ENCODE measurements around the gene GIT2. TPM values are rescaled to one million over a fixed set of nuclear protein-coding genes. Genes with fewer than 3 reads are reported as not detected.

GIT2 gene
- total RNA-seq, 1 experiment from 2014 or later: 76.3 TPM

- no peaks in the 10 kb centered on the region for H3K27me3 ChIP-seq (ENCODE audit: low read length)
- H3K9ac ChIP-seq (ENCODE audit: low read length): no peak overlapping the region
- no peaks in the 10 kb centered on the region for H3K79me2 ChIP-seq (ENCODE audit: low read length)
- H3K4me2 ChIP-seq (ENCODE audit: low read depth, low read length, poor library complexity, severe bottlenecking): no peak overlapping the region
- no peaks in the 10 kb centered on the region for H3K4me1 ChIP-seq (ENCODE audit: low read length)
- no peak overlapping the region for H3K27ac ChIP-seq (ENCODE audit: low read length)
- no peaks in the 10 kb centered on the region for H3K9me3 ChIP-seq (ENCODE audit: low read length)
- H4K20me1 ChIP-seq (ENCODE audit: insufficient read depth, low read depth, low read length): no peaks in the 10 kb centered on the region
- no peaks in the 10 kb centered on the region for H3K9me2 ChIP-seq (replicated peaks; ENCODE audit: insufficient read depth, low read length)
- H3K36me3 ChIP-seq (ENCODE audit: insufficient read depth, low read length): peaks cover 39% of the 10 kb centered on the region
- no peak for DNase-seq
- no peak overlapping the region for H3K4me3 ChIP-seq (ENCODE audit: low read length)
- H2AFZ ChIP-seq (ENCODE audit: low read length): no peak overlapping the region
Measured at GRCh38 chr12:109966546-109966945, 29.6 kb downstream of the GIT2 start.

- Histone ChIP-seq H3K9me3 (ENCODE audit: low read length) (no peaks in the 10 kb centered on the region), H3K9me2 (replicated peaks; ENCODE audit: insufficient read depth, low read length) (no peaks in the 10 kb centered on the region), H3K27ac (ENCODE audit: low read length) (no peak overlapping the region), H3K9ac (ENCODE audit: low read length) (no peak overlapping the region), H2AFZ (ENCODE audit: low read length) (no peak overlapping the region), H3K36me3 (ENCODE audit: insufficient read depth, low read length) (peaks cover 49% of the 10 kb centered on the region), H3K79me2 (ENCODE audit: low read length) (no peaks in the 10 kb centered on the region), H3K4me3 (ENCODE audit: low read length) (no peak overlapping the region), H4K20me1 (ENCODE audit: insufficient read depth, low read depth, low read length) (no peaks in the 10 kb centered on the region), H3K27me3 (ENCODE audit: low read length) (no peaks in the 10 kb centered on the region), H3K4me2 (ENCODE audit: low read depth, low read length, poor library complexity, severe bottlenecking) (no peak overlapping the region), H3K4me1 (ENCODE audit: low read length) (no peaks in the 10 kb centered on the region)
- DNase-seq: no peak
Measured at GRCh38 chr12:109963743-109964429, 32.3 kb downstream of the GIT2 start.

- Histone ChIP-seq H3K9me2 (replicated peaks; ENCODE audit: insufficient read depth, low read length) (no peaks in the 10 kb centered on the region), H3K79me2 (ENCODE audit: low read length) (no peaks in the 10 kb centered on the region), H3K9ac (ENCODE audit: low read length) (no peak overlapping the region), H3K9me3 (ENCODE audit: low read length) (no peaks in the 10 kb centered on the region), H3K27me3 (ENCODE audit: low read length) (no peaks in the 10 kb centered on the region), H2AFZ (ENCODE audit: low read length) (no peak overlapping the region), H3K36me3 (ENCODE audit: insufficient read depth, low read length) (peaks cover 53% of the 10 kb centered on the region), H3K4me3 (ENCODE audit: low read length) (no peak overlapping the region), H4K20me1 (ENCODE audit: insufficient read depth, low read depth, low read length) (no peaks in the 10 kb centered on the region), H3K4me1 (ENCODE audit: low read length) (no peaks in the 10 kb centered on the region), H3K27ac (ENCODE audit: low read length) (no peak overlapping the region), H3K4me2 (ENCODE audit: low read depth, low read length, poor library complexity, severe bottlenecking) (no peak overlapping the region)
- no peak for DNase-seq
Measured at GRCh38 chr12:109963330-109963729, 32.8 kb downstream of the GIT2 start.

- H3K79me2 ChIP-seq (ENCODE audit: low read length): no peaks in the 10 kb centered on the region
- no peak overlapping the region for H2AFZ ChIP-seq (ENCODE audit: low read length)
- DNase-seq: no peak
- no peak overlapping the region for H3K9ac ChIP-seq (ENCODE audit: low read length)
- H3K4me1 ChIP-seq (ENCODE audit: low read length): no peaks in the 10 kb centered on the region
- H3K4me3 ChIP-seq (ENCODE audit: low read length): no peak overlapping the region
- peaks cover 54% of the 10 kb centered on the region for H3K36me3 ChIP-seq (ENCODE audit: insufficient read depth, low read length)
- no peaks in the 10 kb centered on the region for H4K20me1 ChIP-seq (ENCODE audit: insufficient read depth, low read depth, low read length)
- no peaks in the 10 kb centered on the region for H3K9me3 ChIP-seq (ENCODE audit: low read length)
- H3K27me3 ChIP-seq (ENCODE audit: low read length): no peaks in the 10 kb centered on the region
- no peak overlapping the region for H3K4me2 ChIP-seq (ENCODE audit: low read depth, low read length, poor library complexity, severe bottlenecking)
- no peak overlapping the region for H3K27ac ChIP-seq (ENCODE audit: low read length)
- H3K9me2 ChIP-seq (replicated peaks; ENCODE audit: insufficient read depth, low read length): no peaks in the 10 kb centered on the region
Measured at GRCh38 chr12:109962398-109962797, 33.8 kb downstream of the GIT2 start.

GRCh38 chr12:109961612-109962011 is 34.6 kb downstream of the GIT2 start:
- Histone ChIP-seq H3K9ac (ENCODE audit: low read length) (no peak overlapping the region), H4K20me1 (ENCODE audit: insufficient read depth, low read depth, low read length) (no peaks in the 10 kb centered on the region), H2AFZ (ENCODE audit: low read length) (no peak overlapping the region), H3K27me3 (ENCODE audit: low read length) (no peaks in the 10 kb centered on the region), H3K4me1 (ENCODE audit: low read length) (no peaks in the 10 kb centered on the region), H3K36me3 (ENCODE audit: insufficient read depth, low read length) (peaks cover 48% of the 10 kb centered on the region), H3K27ac (ENCODE audit: low read length) (no peak overlapping the region), H3K9me3 (ENCODE audit: low read length) (no peaks in the 10 kb centered on the region), H3K9me2 (replicated peaks; ENCODE audit: insufficient read depth, low read length) (no peaks in the 10 kb centered on the region), H3K4me2 (ENCODE audit: low read depth, low read length, poor library complexity, severe bottlenecking) (no peak overlapping the region), H3K4me3 (ENCODE audit: low read length) (no peak overlapping the region), H3K79me2 (ENCODE audit: low read length) (no peaks in the 10 kb centered on the region)
- DNase-seq: no peak

- peaks cover 50% of the 10 kb centered on the region for H3K36me3 ChIP-seq (ENCODE audit: insufficient read depth, low read length)
- no peak for DNase-seq
- no peaks in the 10 kb centered on the region for H3K9me2 ChIP-seq (replicated peaks; ENCODE audit: insufficient read depth, low read length)
- no peak overlapping the region for H3K27ac ChIP-seq (ENCODE audit: low read length)
- H3K79me2 ChIP-seq (ENCODE audit: low read length): no peaks in the 10 kb centered on the region
- H3K4me1 ChIP-seq (ENCODE audit: low read length): no peaks in the 10 kb centered on the region
- H3K27me3 ChIP-seq (ENCODE audit: low read length): no peaks in the 10 kb centered on the region
- no peak overlapping the region for H2AFZ ChIP-seq (ENCODE audit: low read length)
- no peaks in the 10 kb centered on the region for H3K9me3 ChIP-seq (ENCODE audit: low read length)
- H3K4me3 ChIP-seq (ENCODE audit: low read length): no peak overlapping the region
- H4K20me1 ChIP-seq (ENCODE audit: insufficient read depth, low read depth, low read length): no peaks in the 10 kb centered on the region
- no peak overlapping the region for H3K9ac ChIP-seq (ENCODE audit: low read length)
- H3K4me2 ChIP-seq (ENCODE audit: low read depth, low read length, poor library complexity, severe bottlenecking): no peak overlapping the region
Measured at GRCh38 chr12:109961201-109961600, 35.0 kb downstream of the GIT2 start.

GRCh38 chr12:109959411-109960093 is 36.6 kb downstream of the GIT2 start:
- no peaks in the 10 kb centered on the region for H3K27me3 ChIP-seq (ENCODE audit: low read length)
- no peaks in the 10 kb centered on the region for H3K9me3 ChIP-seq (ENCODE audit: low read length)
- no peaks in the 10 kb centered on the region for H3K79me2 ChIP-seq (ENCODE audit: low read length)
- H3K9ac ChIP-seq (ENCODE audit: low read length): no peak overlapping the region
- H3K36me3 ChIP-seq (ENCODE audit: insufficient read depth, low read length): peaks cover 39% of the 10 kb centered on the region
- no peak overlapping the region for H3K4me2 ChIP-seq (ENCODE audit: low read depth, low read length, poor library complexity, severe bottlenecking)
- no peaks in the 10 kb centered on the region for H3K9me2 ChIP-seq (replicated peaks; ENCODE audit: insufficient read depth, low read length)
- H4K20me1 ChIP-seq (ENCODE audit: insufficient read depth, low read depth, low read length): no peaks in the 10 kb centered on the region
- no peak overlapping the region for H3K4me3 ChIP-seq (ENCODE audit: low read length)
- DNase-seq: no peak
- no peak overlapping the region for H2AFZ ChIP-seq (ENCODE audit: low read length)
- H3K4me1 ChIP-seq (ENCODE audit: low read length): no peaks in the 10 kb centered on the region
- no peak overlapping the region for H3K27ac ChIP-seq (ENCODE audit: low read length)

GRCh38 chr12:109958374-109958773 is 37.8 kb downstream of the GIT2 start:
- Histone ChIP-seq H3K79me2 (ENCODE audit: low read length) (no peaks in the 10 kb centered on the region), H3K9me2 (replicated peaks; ENCODE audit: insufficient read depth, low read length) (no peaks in the 10 kb centered on the region), H3K27me3 (ENCODE audit: low read length) (no peaks in the 10 kb centered on the region), H4K20me1 (ENCODE audit: insufficient read depth, low read depth, low read length) (no peaks in the 10 kb centered on the region), H3K4me1 (ENCODE audit: low read length) (no peaks in the 10 kb centered on the region), H3K4me2 (ENCODE audit: low read depth, low read length, poor library complexity, severe bottlenecking) (no peak overlapping the region), H3K4me3 (ENCODE audit: low read length) (no peak overlapping the region), H3K9me3 (ENCODE audit: low read length) (no peaks in the 10 kb centered on the region), H3K9ac (ENCODE audit: low read length) (no peak overlapping the region), H3K36me3 (ENCODE audit: insufficient read depth, low read length) (peaks cover 39% of the 10 kb centered on the region), H2AFZ (ENCODE audit: low read length) (no peak overlapping the region), H3K27ac (ENCODE audit: low read length) (no peak overlapping the region)
- no peak for DNase-seq
